ENCODE measurements around the gene CCDC88B. TPM values are rescaled to one million over a fixed set of nuclear protein-coding genes. Genes with fewer than 3 reads are reported as not detected.

The CCDC88B gene
- total and polyA plus RNA-seq, 9 of the 15 experiments (the other 6 are each of a cell fraction or from before 2014, with no cell fraction given): 0.13 to 18.1 (median 7.9) TPM

GRCh38 chr11:64382047-64382446 is 42.0 kb downstream of the CCDC88B start (continued):
- TF ChIP-seq ZBTB9 (CRISPR knock-in tag; IDR thresholded peaks at IDR 0.05) (no peak), ZNF316 (IDR thresholded peaks at IDR 0.05) (no peak), BHLHE40 (IDR thresholded peaks at IDR 0.05; ENCODE audit: low read length) (no peak), OTX1 (CRISPR knock-in tag; IDR thresholded peaks at IDR 0.05) (no peak)

GRCh38 chr11:64382586-64382985 is 42.6 kb downstream of the CCDC88B start:
- ATAC-seq: peak; percentile 33; the same call in 2 of the 3 replicates
- POLR2A ChIA-PET: no interaction called here
- 1% methylated on average over 8 of the region's 8 CpGs for WGBS (ENCODE audit: insufficient coverage, low coverage, missing lambda C conversion rate)
- no peak for TF ChIP-seq ZBTB11 (CRISPR knock-in tag; IDR thresholded peaks at IDR 0.05)
- TF ChIP-seq JUND (IDR thresholded peaks at IDR 0.05; ENCODE audit: borderline replicate concordance, low read depth, low read length): peak; percentile 70
- peak; percentile 60; the same call in 1 of the 3 replicates for TF ChIP-seq JUND (tag; IDR thresholded peaks at IDR 0.05; ENCODE audit: borderline replicate concordance, low read depth, low read length)
- TF ChIP-seq SMARCE1 (IDR thresholded peaks at IDR 0.05): 0 out of 2 replicates have a peak, but pooled peaks have one; percentile 22
- TF ChIP-seq, protein P1, sequence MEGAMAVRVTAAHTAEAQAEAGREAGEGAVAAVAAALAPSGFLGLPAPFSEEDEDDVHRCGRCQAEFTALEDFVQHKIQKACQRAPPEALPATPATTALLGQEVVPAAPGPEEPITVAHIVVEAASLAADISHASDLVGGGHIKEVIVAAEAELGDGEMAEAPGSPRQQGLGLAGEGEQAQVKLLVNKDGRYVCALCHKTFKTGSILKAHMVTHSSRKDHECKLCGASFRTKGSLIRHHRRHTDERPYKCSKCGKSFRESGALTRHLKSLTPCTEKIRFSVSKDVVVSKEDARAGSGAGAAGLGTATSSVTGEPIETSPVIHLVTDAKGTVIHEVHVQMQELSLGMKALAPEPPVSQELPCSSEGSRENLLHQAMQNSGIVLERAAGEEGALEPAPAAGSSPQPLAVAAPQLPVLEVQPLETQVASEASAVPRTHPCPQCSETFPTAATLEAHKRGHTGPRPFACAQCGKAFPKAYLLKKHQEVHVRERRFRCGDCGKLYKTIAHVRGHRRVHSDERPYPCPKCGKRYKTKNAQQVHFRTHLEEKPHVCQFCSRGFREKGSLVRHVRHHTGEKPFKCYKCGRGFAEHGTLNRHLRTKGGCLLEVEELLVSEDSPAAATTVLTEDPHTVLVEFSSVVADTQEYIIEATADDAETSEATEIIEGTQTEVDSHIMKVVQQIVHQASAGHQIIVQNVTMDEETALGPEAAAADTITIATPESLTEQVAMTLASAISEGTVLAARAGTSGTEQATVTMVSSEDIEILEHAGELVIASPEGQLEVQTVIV (CRISPR knock-in tag; IDR thresholded peaks at IDR 0.05; ENCODE audit: borderline replicate concordance): no peak
- no peak for TF ChIP-seq YY1 (IDR thresholded peaks at IDR 0.05; ENCODE audit: borderline replicate concordance in 1 of 3, control insufficient read depth in 1 of 3, extremely low read depth in 1 of 3, insufficient read depth in 3 of 3, insufficient read length in 1 of 3, insufficient replicate concordance in 2 of 3, low read depth in 1 of 3, low read length in 2 of 3)
- peak; percentile 55 for TF ChIP-seq DPF2 (IDR thresholded peaks at IDR 0.05)

More at GRCh38 chr11:64382586-64382985, 42.6 kb downstream of the CCDC88B start:
- no TSS peak for BruUV-seq (replicated peaks)
- no peaks in the 10 kb centered on the region for H3K36me3 ChIP-seq (ENCODE audit: control insufficient read depth, insufficient read depth, low read length)
- no peak for FAIRE-seq
- peaks cover 8% of the 10 kb centered on the region for H3K9me3 ChIP-seq (replicated peaks; ENCODE audit: control insufficient read depth, insufficient read depth, low read depth, low read length)
- H2AFZ ChIP-seq (ENCODE audit: low read depth, low read length): no peak overlapping the region
- CTCF ChIA-PET (ENCODE audit: low intra/inter-chr PET ratio): no interaction called here
- 0 out of 2 replicates have a peak, but pooled peaks cover 6% of the 10 kb centered on the region for H4K20me1 ChIP-seq (replicated peaks; ENCODE audit: control insufficient read depth, insufficient read depth, low read length)
- no peak overlapping the region; the same call in 2 of the 3 replicates for H3K27ac ChIP-seq (ENCODE audit: extremely low read depth, low read depth, low read length)
- no peak overlapping the region for H3K4me2 ChIP-seq (ENCODE audit: insufficient read depth, low read length)
- no peak overlapping the region for H3K9ac ChIP-seq (ENCODE audit: insufficient read depth in 1 of 2, low read depth in 2 of 2, low read length in 2 of 2)
- in situ Hi-C loops (cut with MboI): no loop called here
- intact Hi-C loops (cut with micrococcal nuclease): no loop called here
- peaks cover 11 to 13% of the 10 kb centered on the region in 2 experiments for H3K4me1 ChIP-seq (replicated peaks in 1 of 2; ENCODE audit: control insufficient read depth in 2 of 2, insufficient read depth in 2 of 2, low read length in 2 of 2)
- DNase-seq (ENCODE audit: extremely low read depth in 1 of 4, low spot score in 3 of 4): peak in 1 of 4 experiments; percentile 27
- H3K9me1 ChIP-seq (ENCODE audit: control insufficient read depth, insufficient read depth, low read length): peaks cover 2% of the 10 kb centered on the region
- H3K4me3 ChIP-seq: no peak overlapping the region
- peaks cover 34 to 69% of the 10 kb centered on the region in 2 experiments for H3K27me3 ChIP-seq (ENCODE audit: control insufficient read depth in 2 of 2, insufficient read depth in 2 of 2, low read length in 2 of 2)
- H3K79me2 ChIP-seq (ENCODE audit: control insufficient read depth, insufficient read depth, low read length): no peaks in the 10 kb centered on the region
